ENCODE measurements around the gene NRAS.

NRAS gene

DNA sequence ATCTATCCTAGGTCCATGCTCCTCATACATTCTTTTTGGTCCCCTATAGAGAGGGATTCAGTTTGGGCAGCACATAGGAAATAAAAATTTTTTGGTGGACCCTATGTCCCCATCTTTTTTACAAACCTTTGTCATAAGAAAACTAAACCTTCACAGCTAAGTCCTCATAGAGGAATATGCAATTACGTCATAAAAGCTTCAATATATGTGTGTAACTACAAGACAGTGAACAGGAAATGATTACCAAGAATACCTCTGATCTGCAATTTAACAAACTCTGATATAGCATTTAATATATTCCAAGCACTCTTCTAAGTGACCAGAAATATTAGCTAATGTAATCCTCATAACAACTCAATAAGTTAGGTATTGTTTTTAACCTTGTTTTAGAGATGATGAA, 40.5 kb downstream of the NRAS start:
- no peak for DNase-seq (ENCODE audit: low read depth)

DNA sequence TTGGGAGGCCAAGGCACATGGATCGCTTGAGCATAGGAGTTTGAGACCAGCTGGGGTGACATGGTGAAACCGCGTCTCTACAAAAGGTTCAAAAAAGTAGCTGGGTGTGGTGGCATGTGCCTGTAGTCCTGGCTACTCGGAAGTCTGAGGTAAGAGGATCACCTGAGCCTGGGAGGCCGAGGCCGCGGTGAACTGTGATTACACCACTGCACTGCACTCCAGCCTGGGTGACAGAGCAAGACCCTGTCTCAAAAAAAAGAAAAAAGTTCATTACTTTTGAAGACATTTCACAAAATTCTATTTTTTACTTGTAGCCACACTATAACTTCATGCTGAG, 44.7 kb downstream of the NRAS start:
- no peak for DNase-seq (ENCODE audit: low read depth)

DNA sequence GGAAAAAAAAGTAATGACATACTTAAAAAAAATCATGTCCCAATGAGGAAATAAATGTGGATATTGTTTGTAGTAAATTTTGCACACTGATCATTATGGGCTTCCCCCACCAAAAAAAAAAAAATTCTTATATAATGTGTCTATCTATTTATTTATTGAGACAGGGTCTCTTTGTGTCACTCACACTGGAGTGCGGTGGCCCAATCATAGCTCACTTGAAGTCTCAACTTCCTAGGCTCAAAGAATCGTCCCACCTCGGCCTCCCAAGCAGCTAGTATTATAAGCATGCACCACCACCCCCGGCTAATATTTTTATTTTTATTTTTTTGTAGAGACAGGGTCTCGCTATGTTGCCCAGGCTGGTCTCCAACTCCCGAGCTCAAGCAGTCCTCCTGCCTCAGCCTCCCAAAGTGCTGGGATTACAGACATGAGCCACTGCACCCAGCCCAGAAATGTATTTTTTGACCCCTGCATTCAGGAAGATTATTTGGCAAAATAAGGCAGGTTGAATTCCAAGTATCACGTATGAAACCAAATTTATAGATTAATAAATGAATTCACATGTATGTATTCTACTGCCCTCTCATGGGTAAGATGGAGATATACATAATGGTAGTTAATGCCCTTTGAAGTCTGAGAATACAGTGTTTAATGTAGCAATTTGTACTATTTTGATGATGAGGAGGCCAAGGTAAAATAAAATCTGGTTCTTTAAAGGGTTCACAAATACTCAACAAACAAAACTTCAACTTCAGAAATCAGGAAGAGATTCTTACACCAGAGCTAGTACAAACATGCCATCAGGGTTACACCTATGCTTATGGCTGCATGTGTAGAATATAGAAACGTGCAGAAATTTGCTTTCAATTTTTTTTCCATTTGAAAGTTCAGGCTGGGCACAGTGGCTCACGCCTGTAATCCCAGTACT, 45.3 kb downstream of the NRAS start:
- DNase-seq (ENCODE audit: low read depth), result no peak

DNA sequence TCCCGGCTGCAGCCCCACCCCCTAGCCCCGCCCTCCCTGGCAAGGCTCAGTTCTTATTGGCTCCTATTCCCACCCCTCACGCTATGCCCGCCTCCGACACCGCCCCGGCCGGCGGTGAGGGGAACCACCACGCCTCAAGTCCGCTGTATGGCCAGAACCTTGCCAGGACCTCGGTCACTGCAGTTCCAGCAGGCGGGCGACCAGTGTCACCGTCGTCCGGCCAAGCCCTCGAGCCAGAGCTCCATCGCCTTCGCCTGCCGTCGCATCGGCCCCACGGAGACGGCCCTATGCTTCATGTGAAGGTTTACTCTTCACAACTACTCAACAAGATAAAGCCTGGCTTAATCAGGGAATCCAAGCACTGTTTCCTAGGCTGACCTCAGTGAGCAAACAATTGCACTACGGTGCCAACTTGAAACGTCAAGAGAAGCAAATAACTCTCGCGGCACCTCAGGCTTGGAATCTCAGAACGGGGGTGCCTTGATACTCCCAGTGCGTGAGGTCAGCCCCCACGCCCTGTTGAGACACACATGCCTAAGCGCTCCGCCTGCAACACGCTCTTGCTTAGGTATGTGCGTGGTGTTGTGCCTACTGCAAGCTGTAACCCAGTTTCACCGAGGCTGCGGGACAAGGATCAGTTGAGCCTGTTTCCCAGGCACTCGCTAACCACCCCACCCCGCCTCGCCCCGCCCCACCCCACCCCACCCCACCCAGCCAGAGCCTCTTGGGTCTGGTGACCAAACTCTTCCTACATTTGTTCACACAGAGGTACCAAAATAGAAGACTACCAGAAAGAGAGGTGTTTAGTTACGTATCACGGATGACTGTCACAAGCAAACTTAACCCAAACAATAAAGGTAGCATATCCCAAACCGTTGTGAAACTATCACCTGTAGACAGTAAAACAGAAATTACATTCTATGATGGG, 46.2 kb downstream of the NRAS start:
- peak; percentile 77 for DNase-seq (ENCODE audit: low read depth)

DNA sequence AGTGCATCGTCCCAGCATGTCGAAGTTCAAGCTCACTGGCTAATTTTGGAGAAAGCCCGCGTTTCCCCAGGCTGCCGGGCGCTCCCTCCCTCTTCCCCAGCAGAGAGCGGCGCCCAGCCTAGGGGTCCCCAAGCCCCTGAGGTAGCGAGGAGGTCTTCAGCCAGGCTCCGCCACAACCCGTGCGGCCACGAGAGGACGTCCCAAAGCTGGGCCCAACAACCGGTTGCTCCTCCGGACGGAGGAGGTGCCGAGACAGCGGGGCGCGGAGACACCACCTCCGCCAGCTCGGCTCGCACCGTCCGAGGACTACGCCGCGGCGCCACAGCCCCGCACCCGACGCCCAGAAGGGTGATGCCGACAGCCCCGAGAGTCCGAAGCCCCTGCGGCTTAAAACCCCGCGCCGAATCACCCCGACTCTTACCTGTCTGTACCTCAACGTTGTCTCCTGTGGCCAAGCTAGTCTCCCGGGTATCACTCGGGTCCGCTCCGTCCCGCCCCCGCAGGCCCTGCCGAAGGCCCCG, 46.9 kb downstream of the NRAS start, which contains the start of gene DENND2C:
DENND2C (minus strand) TSS at position 488 of the 521 bp plus-strand sequence. CDS start 44,065 bp downstream, outside the sequence.
- peak; percentile 10 for DNase-seq (ENCODE audit: low read depth)

DNA sequence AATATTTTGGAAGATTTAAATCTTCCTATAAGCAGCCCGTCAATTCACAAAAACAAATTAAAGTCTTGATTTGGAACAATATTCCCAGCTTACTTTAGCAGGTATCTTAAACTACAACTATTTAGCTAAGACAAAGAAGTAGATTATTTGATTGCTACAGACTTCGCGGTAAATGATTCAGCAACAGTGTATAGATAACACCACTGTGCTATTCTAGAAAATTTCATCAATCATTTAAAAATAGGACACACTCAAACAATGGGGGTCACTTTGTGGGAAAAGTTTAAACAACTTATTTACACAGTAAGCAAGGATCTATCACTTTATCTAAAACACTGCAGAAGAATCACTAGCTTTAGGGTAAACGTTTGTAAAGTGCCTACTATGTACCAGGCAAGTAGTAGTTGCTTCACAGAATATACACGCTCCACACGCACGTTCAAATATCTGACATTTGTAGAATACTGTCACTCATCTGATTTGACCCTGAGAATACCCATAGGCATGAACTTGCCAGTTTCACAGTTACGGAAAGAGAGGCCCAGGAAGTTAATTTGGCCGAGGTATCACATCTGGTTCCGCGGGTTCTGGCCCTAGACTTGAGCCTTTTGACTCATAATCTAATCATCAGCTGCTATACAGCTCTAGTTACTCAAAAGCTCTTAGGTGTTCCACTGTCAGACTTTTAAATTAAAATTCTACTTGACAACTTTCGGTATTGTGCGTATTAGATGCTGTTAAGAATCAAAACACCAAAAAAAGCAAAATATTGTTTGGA, 47.6 kb downstream of the NRAS start:
- peak; percentile 10 for DNase-seq (ENCODE audit: low read depth)

DNA sequence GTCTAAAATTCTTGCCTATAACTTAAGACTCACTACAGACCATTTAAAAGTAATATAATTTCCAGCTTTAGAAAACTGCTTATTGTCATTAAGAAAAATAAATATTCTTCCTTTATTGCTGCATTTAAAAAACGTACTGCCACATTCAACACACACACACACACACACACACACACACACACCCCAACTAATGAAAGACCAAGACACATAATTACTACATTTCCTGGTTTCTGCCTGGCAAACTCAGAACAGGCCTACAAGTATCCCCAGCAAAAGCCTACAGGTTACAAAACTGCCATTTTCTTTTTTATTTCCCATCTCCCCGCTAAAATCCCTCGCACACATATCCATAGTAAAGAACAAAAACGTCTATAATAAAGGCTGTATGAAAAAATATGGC, 48.2 kb downstream of the NRAS start:
- no peak for DNase-seq (ENCODE audit: low read depth)

DNA sequence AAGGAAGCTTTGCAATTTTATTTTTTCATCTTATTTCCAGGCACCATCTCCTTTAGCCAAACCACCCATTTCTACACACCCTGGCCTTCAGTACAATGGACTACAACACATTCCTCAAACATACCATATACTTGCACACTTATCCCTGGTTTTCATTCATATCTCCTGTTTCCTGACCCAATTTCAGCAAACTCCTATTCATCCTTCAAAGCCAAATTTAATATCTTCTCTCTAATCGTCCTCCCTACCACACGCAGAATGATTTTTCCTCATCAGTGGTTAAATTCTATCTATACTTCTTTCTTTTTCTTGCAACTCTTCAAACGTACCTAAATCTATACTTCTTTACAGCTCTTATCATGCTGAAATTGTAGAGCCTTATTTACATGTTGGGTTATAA, 49.6 kb downstream of the NRAS start:
- DNase-seq (ENCODE audit: low read depth), result no peak

DNA sequence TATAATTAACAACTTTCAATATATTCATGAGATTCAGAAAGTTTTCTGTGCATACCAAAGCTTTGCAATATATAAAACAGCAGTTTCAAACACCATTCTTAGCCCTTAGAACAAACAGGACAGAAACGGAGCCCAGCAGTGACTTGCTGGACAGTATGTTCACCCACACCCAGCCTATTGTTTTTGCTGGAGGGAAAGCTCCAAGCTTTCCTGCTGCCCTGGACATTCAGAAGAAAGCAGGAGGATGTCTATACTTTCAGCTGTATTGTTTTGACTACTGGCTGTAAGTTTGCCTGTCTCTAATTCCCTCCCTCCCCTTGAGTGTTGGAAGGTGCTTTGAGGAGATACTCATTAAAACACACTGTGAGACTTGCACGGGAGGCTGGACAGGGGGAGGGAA, 56.3 kb downstream of the NRAS start:
- DNase-seq (ENCODE audit: low read depth), result no peak

All from GM04503 (cell line).